Stomach (tissue), 4 donors: ENCODE measurements around the gene APOL4.

Experiments used
- CTCF ChIP-seq, 7 experiments: fragments of 450-650 bp in 4 of 7; fragments of 200-600 bp in 3 of 7; sonication (generic) in 3 of 7; IDR thresholded peaks; one replicate each; pipeline ENCODE4 v1.5.1; 2016 to 2019; ENCODE audit warnings: antibody characterized with exemption in 7 of 7, control low read depth in 2 of 7, mild to moderate bottlenecking in 1 of 7
- EP300 ChIP-seq: sonication (generic); formaldehyde crosslinking; IDR thresholded peaks from one replicate; pipeline ENCODE4 v1.6.1; 2017; ENCODE audit warnings: antibody characterized with exemption
- POLR2A ChIP-seq, 4 donors: fragments of 450-650 bp; IDR thresholded peaks; one replicate each; pipeline ENCODE4 v1.6.1; 2016; ENCODE audit warnings: antibody characterized with exemption in 4 of 4, control low read depth in 2 of 4, mild to moderate bottlenecking in 1 of 4, moderate library complexity in 1 of 4

GRCh38 chr22:36233796-36234195 is 32.2 kb upstream of the APOL4 start:
- no peak for TF ChIP-seq CTCF (IDR thresholded peaks at IDR 0.05)
- TF ChIP-seq POLR2A (IDR thresholded peaks at IDR 0.05), result no peak
- TF ChIP-seq EP300, result no peak
